Measurements from ENCODE around the gene PYDC1.
"Not testable (repeated sequence)": the region's sequence is repeated elsewhere in the genome, so short reads cannot be mapped to it uniquely, and the experiment has no call there.

Gene PYDC1

DNA sequence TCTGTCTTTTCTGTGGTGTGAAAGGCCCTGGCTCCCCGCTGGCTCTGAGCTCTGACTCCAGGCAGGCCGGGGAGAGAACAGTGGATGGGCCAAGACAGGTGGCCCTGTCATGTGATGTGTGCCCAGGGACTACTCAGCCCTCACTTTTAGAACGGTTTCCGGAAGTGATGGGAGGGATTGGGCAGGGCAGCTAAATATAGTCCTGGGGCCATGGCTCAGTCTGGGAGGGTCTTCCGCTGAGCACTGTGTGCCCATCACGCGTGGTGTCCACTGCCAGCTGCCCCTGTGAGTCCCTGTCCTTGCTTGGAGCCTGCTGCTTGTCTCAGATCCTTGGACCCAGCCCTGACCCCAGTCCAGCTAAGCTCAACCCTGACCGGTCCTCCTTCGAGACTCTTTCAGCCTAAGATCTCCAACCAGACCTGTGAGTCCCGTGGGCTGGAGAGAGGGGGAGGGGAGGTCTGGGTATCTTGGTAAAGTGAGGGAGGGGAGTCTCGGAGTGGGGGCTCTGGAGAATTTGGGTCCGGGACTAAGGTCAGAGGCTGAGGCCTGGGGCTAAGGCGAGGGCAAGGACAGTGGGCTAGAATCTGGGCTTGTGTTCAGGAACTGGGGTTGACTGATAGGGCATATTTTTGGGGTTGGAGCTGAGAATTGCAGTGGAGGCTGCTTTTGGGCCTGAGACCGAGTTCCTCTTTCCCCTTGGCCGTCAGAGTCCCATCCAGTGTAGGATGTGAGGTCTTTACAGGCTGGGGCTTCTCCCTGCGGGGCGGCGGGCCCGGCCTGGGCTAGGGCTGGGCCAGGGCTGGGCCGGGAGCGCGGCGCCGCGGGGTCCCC lies 2.8 kb downstream of the PYDC1 start, which contains the start of gene TRIM72:
Gene TRIM72 (plus strand): TSS at position 243 of the 831 bp plus-strand sequence. CDS start 620 bp downstream, outside the sequence.
- TF ChIP-seq POLR2A (IDR thresholded peaks at IDR 0.05; ENCODE audit: low read length) (no peak), GATA1 (IDR thresholded peaks at IDR 0.05; ENCODE audit: low read depth, low read length) (no peak)
- no peak for DNase-seq

DNA sequence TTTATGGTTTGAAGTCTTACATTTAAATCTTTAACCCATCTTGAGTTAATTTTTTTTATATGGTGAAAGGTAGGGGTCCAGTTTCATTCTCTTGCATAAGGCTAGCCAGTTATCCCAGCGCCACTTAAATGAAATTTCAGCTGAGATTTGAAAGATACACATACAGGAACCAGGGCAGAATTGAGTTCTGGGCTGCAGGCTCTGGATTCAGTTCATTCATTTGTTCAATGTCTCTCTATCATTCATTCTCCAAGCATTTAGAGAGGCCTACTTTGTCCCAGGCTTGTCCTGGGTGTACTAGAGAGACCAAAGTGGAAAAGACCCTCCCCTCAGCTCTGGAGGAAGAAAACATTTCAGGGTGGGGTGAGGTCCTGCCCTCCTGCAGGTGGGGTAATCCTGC lies 3.6 kb downstream of the PYDC1 start:
- no peak for TF ChIP-seq POLR2A (IDR thresholded peaks at IDR 0.05; ENCODE audit: low read length)
- TF ChIP-seq GATA1 (IDR thresholded peaks at IDR 0.05; ENCODE audit: low read depth, low read length) = no peak
- DNase-seq = no peak

DNA sequence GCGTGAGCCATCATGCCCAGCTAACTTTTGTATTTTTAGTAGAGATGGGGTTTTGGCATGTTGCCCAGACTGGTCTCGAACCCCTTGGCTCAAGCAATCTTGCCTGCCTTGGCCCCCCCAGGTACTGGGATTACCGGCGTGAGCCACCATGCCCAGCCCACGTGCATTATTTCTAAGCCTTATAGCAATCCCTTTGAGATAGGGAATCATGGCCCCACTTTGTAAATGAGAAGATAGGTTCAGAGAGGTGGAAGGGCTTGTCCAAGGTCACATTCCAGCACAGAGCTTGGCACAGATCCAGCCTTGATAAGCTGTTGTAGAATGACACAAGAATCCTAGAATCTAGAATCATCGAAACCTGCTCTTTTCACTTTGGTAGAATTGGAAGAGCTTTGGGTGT lies 10.2 kb downstream of the PYDC1 start:
- DNase-seq = peak in 1 of 2 experiments; percentile 36
- TF ChIP-seq POLR2A (IDR thresholded peaks at IDR 0.05; ENCODE audit: low read length) (no peak), GATA1 (IDR thresholded peaks at IDR 0.05; ENCODE audit: low read depth, low read length) (no peak)

- no peak for DNase-seq
- TF ChIP-seq GATA1 (IDR thresholded peaks at IDR 0.05; ENCODE audit: low read depth, low read length) (no peak), POLR2A (IDR thresholded peaks at IDR 0.05; ENCODE audit: low read length) (no peak)
These were observed 11.9 kb downstream of the PYDC1 start for GRCh38 chr16:31204871-31205666.

GRCh38 chr16:31202414-31203375 lies 14.2 kb downstream of the PYDC1 start, which contains the start of gene PYCARD:
Gene PYCARD (minus strand): TSS chr16:31202760. CDS start chr16:31202690, 70 bp downstream.
- no peak for DNase-seq
- TF ChIP-seq POLR2A (IDR thresholded peaks at IDR 0.05; ENCODE audit: low read length) = no peak
- no peak for TF ChIP-seq GATA1 (IDR thresholded peaks at IDR 0.05; ENCODE audit: low read depth, low read length)

DNA sequence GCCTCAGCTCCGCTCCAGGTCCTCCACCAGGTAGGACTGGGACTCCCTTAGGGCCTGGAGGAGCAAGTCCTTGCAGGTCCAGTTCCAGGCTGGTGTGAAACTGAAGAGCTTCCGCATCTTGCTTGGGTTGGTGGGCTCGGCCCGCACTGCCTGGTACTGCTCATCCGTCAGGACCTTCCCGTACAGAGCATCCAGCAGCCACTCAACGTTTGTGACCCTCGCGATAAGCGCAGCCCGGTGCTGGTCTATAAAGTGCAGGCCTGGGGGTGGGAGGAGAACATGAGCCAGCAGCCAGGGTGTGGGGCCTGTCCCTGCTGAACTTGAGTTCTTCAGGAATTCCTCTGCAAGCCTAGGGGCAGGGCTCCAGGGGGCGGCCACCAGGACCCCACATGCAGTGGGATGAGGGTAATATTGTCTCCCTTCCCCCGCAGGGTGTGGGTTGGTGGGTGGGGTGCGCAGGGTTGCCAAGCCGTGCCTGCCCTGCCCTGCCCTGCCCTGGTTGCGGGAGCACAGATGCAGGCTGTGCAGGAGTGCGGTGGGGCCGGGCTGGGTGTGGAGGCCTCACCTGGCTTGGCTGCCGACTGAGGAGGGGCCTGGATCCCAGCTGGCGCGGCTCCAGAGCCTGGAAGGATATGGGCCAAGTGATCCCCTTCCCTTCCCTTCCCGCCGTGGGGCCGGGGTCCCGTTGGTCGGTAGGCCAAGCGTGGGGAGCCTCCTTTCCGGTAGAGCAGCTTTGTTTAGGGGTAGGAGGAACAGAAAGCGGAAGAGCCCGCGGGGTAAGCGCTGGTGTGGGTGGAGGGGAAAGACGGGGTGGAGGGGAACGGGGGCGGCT lies 15.1 kb downstream of the PYDC1 start:
- no peak for DNase-seq
- no peak for TF ChIP-seq GATA1 (IDR thresholded peaks at IDR 0.05; ENCODE audit: low read depth, low read length)
- no peak for TF ChIP-seq POLR2A (IDR thresholded peaks at IDR 0.05; ENCODE audit: low read length)

- DNase-seq = no peak
- TF ChIP-seq POLR2A (IDR thresholded peaks at IDR 0.05; ENCODE audit: low read length) (no peak), GATA1 (IDR thresholded peaks at IDR 0.05; ENCODE audit: low read depth, low read length) (no peak)
These were observed 15.9 kb downstream of the PYDC1 start for GRCh38 chr16:31200821-31201568.

DNA sequence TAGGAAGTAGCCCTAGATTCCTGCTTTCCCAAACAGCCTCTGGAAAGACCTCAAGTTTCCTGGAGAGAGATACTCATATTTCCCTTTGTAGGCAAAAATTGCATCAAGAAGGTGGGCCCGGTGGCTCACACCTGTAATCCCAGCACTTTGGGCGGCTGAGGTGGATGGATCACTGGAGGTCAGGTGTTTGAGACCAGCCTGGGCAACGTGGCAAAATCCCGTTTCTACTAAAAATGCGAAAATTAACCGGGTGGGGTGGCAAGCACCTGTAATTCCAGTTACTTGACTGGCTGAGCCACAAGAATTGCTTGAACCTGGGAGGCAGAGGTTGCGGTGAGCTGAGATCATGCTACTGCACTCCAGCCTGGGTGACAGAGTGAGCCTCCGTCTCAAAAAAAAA lies 16.8 kb downstream of the PYDC1 start:
- DNase-seq = not testable (repeated sequence)

DNA sequence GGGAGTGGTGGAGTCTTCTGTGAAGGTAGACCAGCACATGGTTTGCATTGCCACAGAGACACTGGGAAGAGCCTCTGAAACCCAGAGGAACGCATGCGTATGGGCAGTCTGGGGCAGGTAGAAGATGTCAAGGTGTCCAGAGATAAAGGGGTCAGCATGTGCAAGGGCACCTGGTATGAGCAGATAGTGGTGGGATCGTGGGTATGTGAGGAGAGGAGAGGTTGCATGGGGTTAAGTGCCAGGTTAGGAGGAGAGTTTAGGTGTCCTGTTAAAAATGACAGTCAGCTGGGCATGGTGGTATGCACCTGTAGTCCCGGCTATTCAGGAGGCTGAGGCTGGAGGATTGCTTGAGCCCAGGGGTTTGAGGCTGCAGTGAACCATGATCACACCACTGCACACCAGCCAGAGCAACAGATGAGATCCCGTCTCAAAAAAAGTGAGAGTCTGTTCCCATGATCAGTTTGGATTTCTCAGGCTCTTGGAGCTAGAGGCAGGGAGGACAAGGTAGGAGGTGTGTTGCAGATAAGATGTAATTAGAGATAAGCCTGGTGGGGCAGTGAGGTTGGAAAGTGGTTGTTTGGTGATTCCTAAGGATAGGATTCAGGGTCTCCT lies 17.4 kb downstream of the PYDC1 start:
- DNase-seq = no peak
- TF ChIP-seq POLR2A (IDR thresholded peaks at IDR 0.05; ENCODE audit: low read length) = no peak
- TF ChIP-seq GATA1 (IDR thresholded peaks at IDR 0.05; ENCODE audit: low read depth, low read length) = no peak

DNA sequence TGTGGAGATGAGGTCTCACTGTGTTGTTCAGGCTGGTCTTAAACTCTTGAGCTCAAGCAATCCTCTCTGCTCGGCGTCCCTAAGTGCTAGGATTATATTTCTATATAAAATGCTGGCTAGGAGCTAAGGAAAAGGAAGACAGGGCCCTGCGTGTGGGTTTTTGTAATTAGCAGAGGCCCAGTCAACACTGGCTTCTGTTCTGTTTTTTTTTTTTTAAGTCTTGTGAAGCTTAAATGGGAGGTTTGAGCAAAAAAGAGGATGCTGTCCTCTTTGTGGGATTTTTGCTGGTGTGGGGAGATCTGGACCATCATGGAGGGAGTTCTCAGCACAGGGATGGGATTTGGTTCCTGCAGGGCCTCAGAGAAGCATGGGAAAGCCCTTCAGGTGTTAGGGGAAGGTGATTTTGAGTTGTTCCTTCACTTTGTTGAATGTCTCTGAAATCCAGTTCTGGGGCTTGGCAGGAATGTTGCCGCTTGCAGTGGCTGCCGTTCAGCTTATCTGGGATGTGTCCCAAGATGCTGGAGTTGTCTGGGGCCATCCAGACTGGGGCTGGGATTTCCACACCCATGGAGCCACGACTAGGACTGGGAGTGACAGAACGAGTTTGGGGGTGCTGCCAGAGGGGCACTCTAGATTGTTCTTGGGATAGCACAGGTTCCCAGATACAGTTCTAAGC lies 18.6 kb downstream of the PYDC1 start:
- no peak for TF ChIP-seq POLR2A (IDR thresholded peaks at IDR 0.05; ENCODE audit: low read length)
- no peak for TF ChIP-seq GATA1 (IDR thresholded peaks at IDR 0.05; ENCODE audit: low read depth, low read length)
- DNase-seq = no peak
